ENCODE results near the gene CDK12.
"Not testable (repeated sequence)": the region's sequence is repeated elsewhere in the genome, so short reads cannot be mapped to it uniquely, and the experiment has no call there.

Gene CDK12

DNA sequence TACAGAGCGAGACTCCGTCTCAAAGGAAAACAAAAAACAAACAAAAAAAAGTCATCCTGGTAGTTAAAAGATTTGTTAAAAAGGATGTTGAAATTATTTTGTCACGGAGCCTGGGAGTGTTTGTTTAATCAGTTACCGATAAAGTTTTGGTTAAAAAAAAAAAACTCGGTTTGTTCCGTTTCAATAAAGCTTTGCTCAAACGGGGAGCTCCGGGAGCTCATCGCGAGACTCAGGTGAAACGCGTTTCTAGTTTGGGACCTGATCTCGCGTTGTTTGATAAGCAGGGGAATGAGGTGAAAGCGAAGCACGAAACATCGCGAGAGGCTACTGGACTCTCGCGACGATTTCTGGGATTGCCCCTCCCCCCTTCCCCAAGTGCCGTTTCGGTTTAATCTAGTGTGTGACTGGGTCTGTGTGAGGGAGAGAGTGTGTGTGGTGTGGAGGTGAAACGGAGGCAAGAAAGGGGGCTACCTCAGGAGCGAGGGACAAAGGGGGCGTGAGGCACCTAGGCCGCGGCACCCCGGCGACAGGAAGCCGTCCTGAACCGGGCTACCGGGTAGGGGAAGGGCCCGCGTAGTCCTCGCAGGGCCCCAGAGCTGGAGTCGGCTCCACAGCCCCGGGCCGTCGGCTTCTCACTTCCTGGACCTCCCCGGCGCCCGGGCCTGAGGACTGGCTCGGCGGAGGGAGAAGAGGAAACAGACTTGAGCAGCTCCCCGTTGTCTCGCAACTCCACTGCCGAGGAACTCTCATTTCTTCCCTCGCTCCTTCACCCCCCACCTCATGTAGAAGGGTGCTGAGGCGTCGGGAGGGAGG is at the start of gene CDK12:
Gene CDK12, plus strand, starts transcription at position 374 of the 813 bp plus-strand sequence. CDS start 586 bp downstream, outside the sequence.
- peak; percentile 90 for DNase-seq

DNA sequence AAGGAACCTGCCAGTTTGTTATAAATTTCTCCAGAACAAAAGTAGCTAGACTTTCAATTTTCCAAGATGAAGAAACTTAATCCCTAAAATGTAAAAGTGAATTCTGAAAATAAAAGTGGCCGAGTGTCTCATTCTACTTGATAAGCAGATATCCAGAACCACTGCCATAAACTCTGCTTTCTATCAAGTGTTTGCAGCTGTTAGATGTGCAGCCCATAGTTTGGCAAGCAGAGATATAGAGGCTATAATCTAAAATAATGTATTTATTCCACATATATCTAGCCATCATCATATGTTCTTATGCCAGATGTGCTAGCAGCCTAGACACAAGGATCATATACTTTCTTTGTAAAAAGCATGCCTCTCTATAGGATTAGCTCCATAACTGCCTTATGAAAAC is 45.1 kb upstream of the CDK12 start:
- no peak for DNase-seq

DNA sequence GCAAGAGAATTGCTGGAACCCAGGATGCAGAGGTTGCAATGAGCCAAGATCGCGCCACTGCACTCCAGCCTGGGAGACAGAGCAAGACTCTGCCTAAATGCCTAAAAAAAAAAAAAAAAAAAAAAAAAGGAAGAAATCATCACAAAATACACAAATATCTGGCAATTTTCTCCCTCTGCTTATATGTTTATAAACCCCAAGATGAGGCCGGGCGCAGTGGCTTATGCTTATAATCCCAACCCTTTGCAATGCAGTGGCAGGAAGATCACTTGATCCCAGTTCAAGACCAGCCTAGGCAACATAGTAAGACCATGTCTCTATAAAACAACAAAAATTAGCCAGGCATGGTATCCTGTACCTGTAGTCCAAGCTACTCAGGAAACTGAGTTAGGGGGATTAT is 31.7 kb upstream of the CDK12 start:
- DNase-seq = no peak

DNA sequence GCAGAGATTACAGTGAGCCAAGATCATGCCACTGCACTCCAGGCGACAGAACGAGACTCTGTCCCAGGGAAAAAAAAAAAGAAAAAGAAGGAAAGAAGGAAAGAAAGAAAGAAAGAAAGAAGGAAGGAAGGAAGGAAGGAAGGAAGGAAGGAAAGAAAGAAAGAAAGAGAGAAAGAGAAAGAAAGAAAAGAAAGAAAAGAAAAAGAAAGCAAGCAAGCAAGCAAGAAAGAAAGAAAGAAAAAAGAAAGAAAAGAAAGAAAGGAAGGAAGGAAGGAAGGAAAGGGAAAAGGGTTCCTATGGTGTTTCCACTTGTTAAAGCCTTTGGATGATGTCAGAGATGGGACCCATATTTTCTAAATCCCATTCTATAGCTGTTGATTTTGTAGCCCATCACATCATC is 21.4 kb upstream of the CDK12 start:
- DNase-seq = not testable (repeated sequence)

DNA sequence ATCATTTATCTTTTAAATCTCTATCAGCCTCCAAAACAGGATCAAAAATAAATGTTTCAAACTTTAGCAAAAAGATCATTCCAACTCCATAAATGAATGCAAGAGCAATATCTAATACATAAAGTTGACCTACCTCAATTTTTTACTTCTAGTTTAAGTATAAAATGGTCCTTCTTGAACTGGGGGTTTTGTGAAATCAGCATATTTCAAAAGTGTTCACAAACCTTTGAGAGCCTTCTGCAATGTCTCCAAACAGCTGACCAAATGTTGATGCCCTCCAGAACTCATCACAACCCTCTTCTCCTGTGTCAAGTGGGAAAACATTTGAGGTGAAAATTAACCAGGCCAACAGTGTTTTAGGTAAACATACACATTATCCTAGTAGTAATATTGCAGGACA is 18.0 kb upstream of the CDK12 start:
- no peak for DNase-seq

DNA sequence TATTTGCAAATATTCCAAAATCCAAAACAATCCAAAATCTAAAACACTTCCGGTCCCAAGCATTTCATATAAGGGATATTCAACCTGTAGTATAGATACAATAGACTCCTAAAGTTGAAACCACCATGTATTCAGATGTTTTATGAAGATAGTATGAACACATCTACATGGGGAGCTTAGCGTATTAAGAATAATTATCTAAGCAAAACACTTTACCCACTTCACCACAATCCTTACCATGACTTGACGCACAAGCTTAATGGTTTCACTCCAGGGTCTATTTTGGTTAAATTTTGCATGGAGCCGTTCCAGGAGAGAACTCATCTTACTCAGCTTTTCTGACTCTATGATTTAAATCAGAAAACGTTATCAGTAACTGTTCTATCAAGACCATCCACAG is 13.7 kb upstream of the CDK12 start:
- no peak for DNase-seq

DNA sequence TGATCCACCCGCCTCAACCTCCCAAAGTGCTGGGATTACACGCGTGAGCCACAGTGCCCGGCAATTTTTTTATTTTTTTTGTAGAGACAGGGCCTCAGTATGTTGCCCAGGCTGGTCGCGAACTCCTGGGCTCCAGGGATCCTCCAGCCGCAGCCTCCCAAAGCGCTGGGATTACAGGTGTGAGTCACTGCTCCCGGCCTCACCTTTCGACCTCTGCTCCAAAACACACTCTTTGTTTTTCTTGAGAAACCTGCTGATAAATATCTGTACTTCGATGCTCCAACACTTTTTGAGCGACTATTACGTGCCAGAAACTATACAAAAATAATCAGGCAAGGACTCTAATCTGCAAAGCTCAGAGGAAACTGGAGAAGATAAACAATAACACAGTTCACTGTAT is 11.2 kb upstream of the CDK12 start:
- peak; percentile 18 for DNase-seq

DNA sequence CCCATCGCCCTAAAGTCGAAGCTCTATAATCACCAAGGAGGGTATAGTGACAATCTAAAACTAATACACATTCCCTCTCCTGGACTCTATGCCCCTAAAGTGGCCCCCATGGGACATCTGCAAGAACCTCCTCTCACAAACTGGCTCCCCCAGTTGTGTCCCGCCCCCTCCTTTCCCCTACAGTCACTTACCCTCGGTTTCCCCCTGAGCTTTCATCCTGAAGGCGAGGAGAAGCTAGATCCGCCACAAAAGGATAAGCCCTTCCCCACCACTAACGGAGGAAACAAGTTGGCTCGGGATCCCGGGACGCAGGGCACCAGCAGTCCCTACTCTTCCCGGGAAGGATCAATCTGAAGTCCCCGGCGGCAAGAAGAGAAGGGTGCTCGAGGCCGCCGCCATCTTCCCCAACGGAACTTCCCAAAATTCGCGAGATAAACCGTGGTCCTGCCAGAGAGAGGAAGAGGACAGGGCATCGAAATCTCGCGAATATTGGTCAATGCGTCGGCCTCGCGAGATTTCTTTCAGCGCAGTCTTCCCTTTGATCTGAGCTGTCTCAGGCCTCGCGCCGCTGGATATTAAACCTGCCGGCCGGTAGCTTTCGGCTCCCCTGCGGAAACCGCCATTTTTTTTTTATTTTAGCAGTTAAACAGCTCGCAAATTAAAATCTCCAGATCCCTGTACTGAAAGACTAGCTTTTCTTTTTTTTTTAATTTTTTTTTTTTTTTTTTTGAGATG is 10.3 kb upstream of the CDK12 start, which contains the start of gene MED1:
Gene MED1, minus strand, starts transcription at position 417 of the 735 bp plus-strand sequence. Its CDS starts 201 bp downstream, at position 216.
- peak; percentile 85 for DNase-seq

DNA sequence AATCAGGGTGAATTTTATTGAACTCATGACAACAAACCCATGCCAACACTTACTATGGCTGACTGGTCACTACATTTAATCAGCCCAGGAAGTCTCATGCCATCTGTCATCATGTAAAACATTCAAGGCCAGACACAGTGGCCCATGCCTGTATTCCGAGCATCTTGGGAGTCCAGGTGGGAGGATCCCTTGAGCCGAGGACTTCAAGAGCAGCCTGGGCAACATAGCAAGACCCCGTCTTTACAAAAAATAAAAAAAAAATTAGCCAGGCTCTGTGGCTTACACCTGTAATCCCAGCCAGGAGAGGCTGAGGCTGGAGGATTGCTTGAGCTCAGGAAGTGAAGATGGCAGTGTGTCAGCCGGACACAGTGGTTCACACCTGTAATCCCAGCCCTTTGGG is 5.4 kb upstream of the CDK12 start:
- DNase-seq = no peak

DNA sequence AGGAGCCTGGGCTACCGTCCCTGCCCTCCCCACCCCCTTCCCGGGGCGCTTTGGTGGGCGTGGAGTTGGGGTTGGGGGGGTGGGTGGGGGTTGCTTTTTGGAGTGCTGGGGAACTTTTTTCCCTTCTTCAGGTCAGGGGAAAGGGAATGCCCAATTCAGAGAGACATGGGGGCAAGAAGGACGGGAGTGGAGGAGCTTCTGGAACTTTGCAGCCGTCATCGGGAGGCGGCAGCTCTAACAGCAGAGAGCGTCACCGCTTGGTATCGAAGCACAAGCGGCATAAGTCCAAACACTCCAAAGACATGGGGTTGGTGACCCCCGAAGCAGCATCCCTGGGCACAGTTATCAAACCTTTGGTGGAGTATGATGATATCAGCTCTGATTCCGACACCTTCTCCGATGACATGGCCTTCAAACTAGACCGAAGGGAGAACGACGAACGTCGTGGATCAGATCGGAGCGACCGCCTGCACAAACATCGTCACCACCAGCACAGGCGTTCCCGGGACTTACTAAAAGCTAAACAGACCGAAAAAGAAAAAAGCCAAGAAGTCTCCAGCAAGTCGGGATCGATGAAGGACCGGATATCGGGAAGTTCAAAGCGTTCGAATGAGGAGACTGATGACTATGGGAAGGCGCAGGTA is 762 bp downstream of the CDK12 start:
- DNase-seq = no peak

DNA sequence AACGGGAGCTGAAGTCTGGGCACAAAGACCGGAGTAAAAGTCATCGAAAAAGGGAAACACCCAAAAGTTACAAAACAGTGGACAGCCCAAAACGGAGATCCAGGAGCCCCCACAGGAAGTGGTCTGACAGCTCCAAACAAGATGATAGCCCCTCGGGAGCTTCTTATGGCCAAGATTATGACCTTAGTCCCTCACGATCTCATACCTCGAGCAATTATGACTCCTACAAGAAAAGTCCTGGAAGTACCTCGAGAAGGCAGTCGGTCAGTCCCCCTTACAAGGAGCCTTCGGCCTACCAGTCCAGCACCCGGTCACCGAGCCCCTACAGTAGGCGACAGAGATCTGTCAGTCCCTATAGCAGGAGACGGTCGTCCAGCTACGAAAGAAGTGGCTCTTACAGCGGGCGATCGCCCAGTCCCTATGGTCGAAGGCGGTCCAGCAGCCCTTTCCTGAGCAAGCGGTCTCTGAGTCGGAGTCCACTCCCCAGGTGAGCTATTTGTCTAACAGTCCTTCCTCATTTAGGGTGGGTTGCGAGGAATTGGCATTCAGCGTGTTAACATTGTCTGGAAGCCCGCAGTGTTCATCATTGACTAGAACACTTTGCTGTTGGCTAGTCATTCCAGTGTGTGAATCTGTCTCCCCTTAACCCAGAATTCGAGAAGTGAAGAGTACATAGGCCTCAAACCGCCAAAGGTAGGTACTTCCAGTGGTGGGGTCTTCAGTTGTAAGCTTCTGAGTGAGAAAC is 1.5 kb downstream of the CDK12 start:
- DNase-seq = peak; percentile 32

DNA sequence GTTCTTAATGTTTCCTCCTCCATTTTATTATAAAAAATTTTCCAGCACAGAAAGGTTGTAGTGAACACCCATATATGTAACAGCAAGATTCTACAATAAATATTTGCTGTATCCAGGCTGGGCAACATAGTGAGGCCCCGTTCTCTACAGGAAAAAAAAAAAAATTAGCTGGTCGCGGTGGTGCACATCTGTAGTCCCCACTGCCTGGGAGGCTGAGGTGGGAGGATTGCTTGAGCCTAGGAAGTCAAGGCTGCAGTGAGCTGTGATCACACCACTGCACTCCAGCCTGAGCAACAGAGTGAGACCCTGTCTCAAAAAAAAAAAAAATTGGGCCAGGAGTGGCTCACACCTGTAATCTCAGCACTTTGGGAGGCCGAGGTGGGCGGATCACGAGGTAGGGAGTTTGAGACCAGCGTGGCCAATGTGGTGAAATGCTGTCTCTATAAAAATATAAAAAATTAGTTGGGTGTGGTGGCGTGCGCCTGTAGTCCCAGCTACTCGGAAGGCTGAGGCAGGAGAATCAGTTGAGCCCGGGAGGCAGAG is 3.4 kb downstream of the CDK12 start:
- not testable (repeated sequence) for DNase-seq

DNA sequence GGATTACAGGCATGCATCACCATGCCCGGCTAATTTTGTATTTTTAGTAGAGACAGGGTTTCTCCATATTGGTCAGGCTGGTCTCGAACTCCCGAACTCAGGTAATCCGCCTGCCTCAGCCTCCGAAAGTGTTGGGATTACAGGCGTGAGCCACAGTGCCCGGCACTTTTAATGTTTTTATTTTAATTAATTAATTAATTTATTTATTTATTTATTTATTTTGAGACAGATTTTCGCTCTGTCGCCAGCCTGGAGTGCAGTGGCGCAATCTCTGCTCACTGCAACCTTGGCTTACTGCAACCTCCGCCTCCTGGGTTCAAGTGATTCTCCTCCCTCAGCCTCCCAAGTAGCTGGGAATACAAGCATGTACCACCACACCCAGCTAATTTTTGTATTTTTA is 7.3 kb downstream of the CDK12 start:
- not testable (repeated sequence) for DNase-seq

DNA sequence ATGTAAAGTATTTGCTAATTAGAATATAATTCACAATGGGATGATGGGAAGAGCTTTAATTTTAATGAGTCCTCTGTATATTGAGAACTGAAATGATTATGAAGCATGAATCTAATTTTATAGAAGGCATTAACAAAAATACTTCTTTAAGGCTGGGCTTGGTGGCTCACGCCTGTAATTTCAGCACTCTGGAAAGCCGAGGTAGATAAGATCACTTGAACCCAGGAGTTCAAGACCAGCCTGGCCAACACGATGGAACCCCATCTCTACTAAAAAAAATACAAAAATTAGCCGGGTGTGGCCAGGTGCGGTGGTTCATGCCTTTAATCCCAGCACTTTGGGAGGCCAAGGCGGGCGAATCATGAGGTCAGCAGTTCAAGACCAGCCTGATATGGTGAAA is 12.0 kb downstream of the CDK12 start:
- DNase-seq = no peak

DNA sequence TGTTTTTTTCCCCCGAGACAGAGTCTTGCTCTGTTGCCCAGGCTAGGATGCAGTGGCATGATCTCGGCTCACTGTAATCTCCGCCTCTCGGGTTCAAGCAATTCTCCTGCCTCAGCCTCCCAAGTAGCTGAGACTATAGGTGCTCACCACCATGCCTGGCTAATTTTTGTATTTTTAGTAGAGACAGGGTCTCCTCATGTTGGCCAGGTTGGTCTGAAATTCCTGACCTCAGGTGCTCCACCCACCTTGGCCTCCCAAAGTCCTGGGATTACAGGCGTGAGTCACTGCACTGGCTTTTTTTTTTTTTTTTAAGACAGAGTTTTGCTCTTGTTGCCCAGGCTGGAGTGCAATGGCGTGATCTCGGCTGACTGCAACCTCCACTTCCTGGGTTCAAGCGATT is 18.3 kb downstream of the CDK12 start:
- not testable (repeated sequence) for DNase-seq

DNA sequence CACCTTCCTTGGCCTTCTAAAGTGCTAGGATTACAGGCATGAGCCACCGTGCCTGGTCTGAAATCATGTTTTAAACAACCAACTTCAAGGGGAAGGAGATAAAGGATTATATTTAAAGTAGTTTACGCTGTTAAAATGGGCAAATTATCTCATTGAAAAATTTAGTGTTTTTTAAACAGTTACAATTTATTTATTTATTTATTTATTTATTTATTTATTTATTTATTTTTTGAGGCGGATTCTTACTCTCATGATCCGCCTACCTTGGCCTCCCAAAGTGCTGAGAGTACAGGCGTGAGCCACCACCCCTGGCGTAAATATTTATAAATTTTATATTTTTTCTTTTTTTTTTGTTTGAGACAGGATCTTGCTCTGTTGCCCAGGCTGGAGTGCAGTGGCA is 22.2 kb downstream of the CDK12 start:
- DNase-seq = no peak

DNA sequence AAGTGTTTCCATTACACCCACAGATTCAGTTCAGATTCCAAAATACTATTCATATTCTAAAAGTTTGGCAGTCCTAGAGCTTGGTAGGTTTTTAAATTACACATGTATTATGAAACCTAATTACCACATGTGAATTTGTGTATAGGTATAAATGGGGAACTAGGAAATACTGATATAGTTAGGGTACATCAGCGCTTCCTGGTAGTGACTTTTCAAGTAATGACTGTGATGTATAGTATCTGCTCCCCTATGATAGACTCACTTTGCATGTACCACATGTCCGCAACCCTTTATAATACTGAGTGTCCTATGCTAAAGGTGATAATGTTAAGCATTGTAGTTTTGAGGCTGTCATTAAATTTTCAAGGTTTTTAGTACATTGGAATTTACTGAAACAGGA is 22.9 kb downstream of the CDK12 start:
- no peak for DNase-seq

DNA sequence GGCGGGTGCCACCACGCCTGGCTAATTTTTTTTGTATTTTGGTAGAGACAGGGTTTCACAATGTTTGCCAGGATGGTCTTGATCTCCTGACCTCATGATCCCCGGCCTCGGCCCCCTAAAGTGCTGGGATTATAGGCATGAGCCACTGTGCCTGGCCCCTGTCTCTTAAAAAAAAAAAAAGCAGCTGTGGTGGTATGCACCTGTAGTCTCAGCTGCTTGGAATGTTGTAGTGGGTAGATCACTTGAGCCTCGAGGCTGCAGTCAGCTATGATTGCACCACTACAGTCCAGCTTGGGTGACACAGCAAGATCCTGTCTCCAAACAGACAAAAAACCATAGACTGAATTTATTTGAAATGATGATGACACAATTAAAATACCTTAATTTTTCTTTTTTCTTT is 24.3 kb downstream of the CDK12 start:
- DNase-seq = no peak

DNA sequence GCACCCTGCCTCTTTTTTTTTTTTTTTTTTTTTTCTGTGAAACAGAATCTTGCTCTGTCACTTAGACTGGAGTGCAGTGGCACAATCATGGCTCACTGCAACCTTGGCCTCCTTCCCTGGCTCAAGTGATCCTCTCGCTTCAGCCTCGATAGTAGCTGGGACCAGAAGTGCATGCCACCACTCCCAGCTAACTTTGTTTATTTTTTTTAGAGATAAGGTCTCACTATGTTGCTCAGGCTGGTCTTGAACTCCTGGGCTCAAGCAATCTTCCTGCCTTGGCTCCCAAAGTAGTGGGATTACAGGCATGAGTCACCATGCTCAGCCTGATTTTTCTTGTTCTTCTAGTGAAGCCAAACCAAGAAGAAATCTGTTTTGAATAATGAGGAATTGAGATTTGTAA is 25.0 kb downstream of the CDK12 start:
- no peak for DNase-seq

DNA sequence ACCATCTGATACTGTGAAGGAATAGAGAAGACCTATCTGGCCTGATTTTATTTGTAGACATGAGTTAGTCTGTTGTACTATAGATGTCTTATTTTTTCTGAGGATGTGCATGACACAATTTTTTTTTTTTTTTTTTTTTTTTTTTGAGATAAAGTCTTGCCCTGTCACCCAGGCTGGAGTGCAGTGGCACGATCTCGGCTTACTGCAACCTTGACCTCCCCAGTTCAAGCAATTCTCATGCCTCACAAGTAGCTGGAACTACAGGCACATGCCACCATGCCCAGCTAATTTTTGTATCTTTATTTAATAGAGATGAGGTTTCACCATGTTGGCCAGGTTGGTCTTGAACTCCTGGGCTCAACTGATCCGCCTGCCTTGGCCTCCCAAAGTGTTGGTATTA is 26.2 kb downstream of the CDK12 start:
- not testable (repeated sequence) for DNase-seq

DNA sequence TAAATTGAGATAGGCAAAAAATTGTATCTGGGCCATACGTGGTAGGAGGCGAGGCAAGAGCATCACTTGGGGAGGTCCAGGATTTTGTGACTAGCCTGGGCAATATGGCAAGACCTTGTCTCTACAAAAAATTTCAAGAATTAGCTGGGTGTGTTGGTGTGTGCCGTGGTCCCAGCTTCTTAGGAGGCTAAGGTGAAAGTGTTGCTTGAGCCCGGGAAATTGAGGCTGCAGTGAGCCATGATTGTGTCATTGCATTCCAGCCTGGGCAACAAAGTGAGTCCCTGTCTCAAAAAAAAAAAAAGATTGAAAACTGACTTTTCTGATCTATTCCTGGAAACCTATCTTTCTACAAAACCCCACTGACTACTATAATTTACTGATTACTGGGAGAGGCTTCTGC is 26.7 kb downstream of the CDK12 start:
- no peak for DNase-seq

DNA sequence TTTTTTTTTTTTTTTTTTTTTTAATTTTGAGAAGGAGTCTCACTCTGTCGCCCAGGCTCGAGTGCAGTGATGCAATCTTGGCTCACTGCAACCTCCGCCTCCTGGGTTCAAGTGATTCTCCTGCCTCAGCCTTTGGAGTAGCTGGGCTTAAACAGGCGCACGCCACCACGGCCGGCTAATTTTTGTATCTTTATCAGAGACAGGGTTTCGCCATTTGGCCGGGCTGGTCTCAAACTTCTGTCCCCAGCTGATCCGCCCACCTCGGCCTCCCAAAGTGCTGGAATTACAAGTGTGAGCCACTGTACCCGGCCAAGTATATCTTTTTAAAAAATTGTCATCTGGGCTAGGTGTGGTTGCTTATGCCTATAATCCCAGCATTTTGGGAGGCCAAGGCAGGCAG is 35.6 kb downstream of the CDK12 start:
- DNase-seq = not testable (repeated sequence)

DNA sequence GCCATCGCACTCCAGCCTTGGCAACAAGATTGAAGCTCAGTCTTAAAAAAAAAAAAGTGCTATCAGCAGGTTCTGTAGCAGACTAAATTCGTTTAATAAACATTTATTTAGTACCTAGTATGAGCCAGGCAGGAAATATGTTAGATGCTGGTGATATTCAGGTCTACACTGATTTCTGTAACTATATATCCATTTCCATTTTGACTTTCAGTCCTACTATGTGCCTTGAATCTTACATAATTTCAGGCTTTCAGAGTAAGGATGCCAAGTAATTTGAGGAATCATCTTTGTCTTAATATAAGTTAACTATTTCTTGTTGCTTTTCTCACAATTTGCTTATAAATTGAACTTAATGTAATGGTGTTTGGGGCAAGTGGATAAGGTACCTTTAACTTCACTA is 46.2 kb downstream of the CDK12 start:
- DNase-seq = no peak

Data from activated CD4-positive, CD25-positive, alpha-beta regulatory T cell treated with anti-CD3 and anti-CD28 coated beads, Interleukin-2, amount 50 U/mL, for 72 hours (primary cell).